ENCODE results near the gene NTM.

NTM gene

GRCh38 chr11:131724436-131724975 lies 354.1 kb downstream of the NTM start:
- H3K4me3 ChIP-seq (ENCODE audit: low read depth, low read length): no peak overlapping the region
- peak; percentile 12 for DNase-seq
- TF ChIP-seq CTCF (IDR thresholded peaks at IDR 0.05; ENCODE audit: low read depth, low read length): no peak
- no peaks in the 10 kb centered on the region for H3K27me3 ChIP-seq (ENCODE audit: insufficient read depth, low read depth, severe bottlenecking)
- no peaks in the 10 kb centered on the region for H3K9me3 ChIP-seq (ENCODE audit: severe bottlenecking)
- H3K36me3 ChIP-seq: no peaks in the 10 kb centered on the region
- no peak overlapping the region for H3K27ac ChIP-seq

- no peaks in the 10 kb centered on the region for H3K27me3 ChIP-seq (ENCODE audit: insufficient read depth, low read depth, severe bottlenecking)
- H3K27ac ChIP-seq: no peak overlapping the region
- DNase-seq: no peak
- H3K9me3 ChIP-seq (ENCODE audit: severe bottlenecking): no peaks in the 10 kb centered on the region
- no peaks in the 10 kb centered on the region for H3K36me3 ChIP-seq
- H3K4me3 ChIP-seq (ENCODE audit: low read depth, low read length): no peak overlapping the region
- no peak for TF ChIP-seq CTCF (IDR thresholded peaks at IDR 0.05; ENCODE audit: low read depth, low read length)
Measured at GRCh38 chr11:131734871-131735270, 364.5 kb downstream of the NTM start.

- H3K27me3 ChIP-seq (ENCODE audit: insufficient read depth, low read depth, severe bottlenecking): no peaks in the 10 kb centered on the region
- DNase-seq: no peak
- no peak overlapping the region for H3K27ac ChIP-seq
- H3K36me3 ChIP-seq: no peaks in the 10 kb centered on the region
- H3K9me3 ChIP-seq (ENCODE audit: severe bottlenecking): no peaks in the 10 kb centered on the region
- no peak for TF ChIP-seq CTCF (IDR thresholded peaks at IDR 0.05; ENCODE audit: low read depth, low read length)
- H3K4me3 ChIP-seq (ENCODE audit: low read depth, low read length): no peak overlapping the region
Measured at GRCh38 chr11:131737357-131737756, 366.9 kb downstream of the NTM start.

- Histone ChIP-seq H3K9me3 (ENCODE audit: severe bottlenecking) (no peaks in the 10 kb centered on the region), H3K4me3 (ENCODE audit: low read depth, low read length) (no peak overlapping the region), H3K36me3 (no peaks in the 10 kb centered on the region), H3K27me3 (ENCODE audit: insufficient read depth, low read depth, severe bottlenecking) (no peaks in the 10 kb centered on the region), H3K27ac (no peak overlapping the region)
- no peak for DNase-seq
- no peak for TF ChIP-seq CTCF (IDR thresholded peaks at IDR 0.05; ENCODE audit: low read depth, low read length)
Measured at GRCh38 chr11:131739243-131739882, 368.9 kb downstream of the NTM start.

- Histone ChIP-seq H3K36me3 (no peaks in the 10 kb centered on the region), H3K4me3 (ENCODE audit: low read depth, low read length) (no peak overlapping the region), H3K9me3 (ENCODE audit: severe bottlenecking) (no peaks in the 10 kb centered on the region), H3K27me3 (ENCODE audit: insufficient read depth, low read depth, severe bottlenecking) (no peaks in the 10 kb centered on the region), H3K27ac (no peak overlapping the region)
- TF ChIP-seq CTCF (IDR thresholded peaks at IDR 0.05; ENCODE audit: low read depth, low read length): no peak
- no peak for DNase-seq
Measured at GRCh38 chr11:131744847-131745246, 374.4 kb downstream of the NTM start.

GRCh38 chr11:131745405-131745804 lies 375.0 kb downstream of the NTM start:
- TF ChIP-seq CTCF (IDR thresholded peaks at IDR 0.05; ENCODE audit: low read depth, low read length): no peak
- H3K27ac ChIP-seq: no peak overlapping the region
- no peaks in the 10 kb centered on the region for H3K27me3 ChIP-seq (ENCODE audit: insufficient read depth, low read depth, severe bottlenecking)
- H3K4me3 ChIP-seq (ENCODE audit: low read depth, low read length): no peak overlapping the region
- H3K36me3 ChIP-seq: no peaks in the 10 kb centered on the region
- no peaks in the 10 kb centered on the region for H3K9me3 ChIP-seq (ENCODE audit: severe bottlenecking)
- DNase-seq: no peak

Data from WERI-Rb-1 (cell line).